GM21515 (cell line): ENCODE measurements around the gene LGALS13.

ENCODE experiments used
- ATAC-seq: cut with Tn5 transposase; IDR thresholded peaks from one replicate; pipeline ENCODE4 v1.9.1; 2021; ENCODE audit not compliant: unreplicated experiment

Gene LGALS13

GRCh38 chr19:39602224-39602623, at the start of gene LGALS13:
LGALS13 (plus strand) TSS chr19:39602524; CDS start chr19:39602569, 45 bp downstream.
- no peak for ATAC-seq

GRCh38 chr19:39553082-39553652, 49.2 kb upstream of the LGALS13 start:
- no peak for ATAC-seq

- ATAC-seq = no peak
Observed at GRCh38 chr19:39554701-39555311, 47.5 kb upstream of the LGALS13 start.

GRCh38 chr19:39555883-39556282, 46.4 kb upstream of the LGALS13 start:
- no peak for ATAC-seq

GRCh38 chr19:39557811-39558623, 44.3 kb upstream of the LGALS13 start:
- peak; percentile 58 for ATAC-seq

GRCh38 chr19:39558624-39559117, 43.7 kb upstream of the LGALS13 start:
- ATAC-seq = peak; percentile 30

- ATAC-seq = no peak
Observed at GRCh38 chr19:39563408-39563807, 38.9 kb upstream of the LGALS13 start.

- no peak for ATAC-seq
Observed at GRCh38 chr19:39566064-39566463, 36.3 kb upstream of the LGALS13 start.

GRCh38 chr19:39568604-39569003, 33.7 kb upstream of the LGALS13 start:
- no peak for ATAC-seq

GRCh38 chr19:39582442-39582841, 19.9 kb upstream of the LGALS13 start:
- no peak for ATAC-seq

GRCh38 chr19:39582891-39583625, 19.3 kb upstream of the LGALS13 start:
- no peak for ATAC-seq

- no peak for ATAC-seq
Observed at GRCh38 chr19:39587496-39587895, 14.8 kb upstream of the LGALS13 start.

GRCh38 chr19:39588066-39588465, 14.3 kb upstream of the LGALS13 start:
- no peak for ATAC-seq

GRCh38 chr19:39590265-39590664, 12.1 kb upstream of the LGALS13 start:
- ATAC-seq = no peak

- no peak for ATAC-seq
Observed at GRCh38 chr19:39592381-39592780, 9.9 kb upstream of the LGALS13 start.

GRCh38 chr19:39595950-39596349, 6.4 kb upstream of the LGALS13 start:
- no peak for ATAC-seq

- ATAC-seq = no peak
Observed at GRCh38 chr19:39596911-39597310, 5.4 kb upstream of the LGALS13 start.

- ATAC-seq = no peak
Observed at GRCh38 chr19:39599116-39599515, 3.2 kb upstream of the LGALS13 start.

- no peak for ATAC-seq
Observed at GRCh38 chr19:39603825-39604224, 1.5 kb downstream of the LGALS13 start.

- no peak for ATAC-seq
Observed at GRCh38 chr19:39607021-39607420, 4.7 kb downstream of the LGALS13 start.

- no peak for ATAC-seq
Observed at GRCh38 chr19:39607561-39607960, 5.2 kb downstream of the LGALS13 start.
